Measurements from ENCODE around the gene PCCA.

DNA sequence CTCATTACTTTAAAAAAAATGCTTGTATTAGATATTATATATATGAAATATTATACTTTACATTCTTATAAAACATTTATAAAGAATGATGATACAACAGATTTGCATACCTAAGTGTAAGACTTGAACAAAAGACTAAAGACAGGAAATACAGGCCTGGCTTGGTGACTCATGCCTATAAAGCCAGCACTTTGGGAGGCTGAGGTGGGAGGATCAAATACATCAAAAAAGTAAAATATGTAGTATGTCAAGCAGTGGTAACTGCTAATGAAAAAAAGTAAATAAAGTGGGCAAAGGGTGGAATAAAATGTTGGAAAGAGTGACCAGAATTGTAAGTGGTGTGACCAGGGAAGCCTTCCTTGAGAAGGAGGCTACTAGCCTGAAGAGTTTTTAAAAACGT lies 366.0 kb downstream of the PCCA start:
- TF ChIP-seq CTCF (IDR thresholded peaks at IDR 0.05; ENCODE audit: extremely low read depth in 1 of 2, insufficient read depth in 1 of 2, low read depth in 1 of 2, low read length in 2 of 2) (no peak), MAX (IDR thresholded peaks at IDR 0.05; ENCODE audit: insufficient read depth, insufficient read length) (no peak), POLR2A (IDR thresholded peaks at IDR 0.05; ENCODE audit: low read depth, low read length) (no peak), MYC (IDR thresholded peaks at IDR 0.05; ENCODE audit: low read depth, low read length) (no peak), EZH2 (IDR thresholded peaks at IDR 0.05; ENCODE audit: borderline replicate concordance, low read depth, low read length, severe bottlenecking) (no peak), POLR2AphosphoS5 (IDR thresholded peaks at IDR 0.05; ENCODE audit: insufficient read depth, low read depth, low read length) (no peak), GATA2 (IDR thresholded peaks at IDR 0.05; ENCODE audit: insufficient read depth, insufficient read length, low read depth, low read length) (no peak)
